ENCODE results near the gene CADPS. TPM values are rescaled to one million over a fixed set of nuclear protein-coding genes. Genes with fewer than 3 reads are reported as not detected.

CADPS gene
- total and polyA plus RNA-seq, 2 of the 4 experiments (the other 2 are of a cell fraction): not detected

DNA sequence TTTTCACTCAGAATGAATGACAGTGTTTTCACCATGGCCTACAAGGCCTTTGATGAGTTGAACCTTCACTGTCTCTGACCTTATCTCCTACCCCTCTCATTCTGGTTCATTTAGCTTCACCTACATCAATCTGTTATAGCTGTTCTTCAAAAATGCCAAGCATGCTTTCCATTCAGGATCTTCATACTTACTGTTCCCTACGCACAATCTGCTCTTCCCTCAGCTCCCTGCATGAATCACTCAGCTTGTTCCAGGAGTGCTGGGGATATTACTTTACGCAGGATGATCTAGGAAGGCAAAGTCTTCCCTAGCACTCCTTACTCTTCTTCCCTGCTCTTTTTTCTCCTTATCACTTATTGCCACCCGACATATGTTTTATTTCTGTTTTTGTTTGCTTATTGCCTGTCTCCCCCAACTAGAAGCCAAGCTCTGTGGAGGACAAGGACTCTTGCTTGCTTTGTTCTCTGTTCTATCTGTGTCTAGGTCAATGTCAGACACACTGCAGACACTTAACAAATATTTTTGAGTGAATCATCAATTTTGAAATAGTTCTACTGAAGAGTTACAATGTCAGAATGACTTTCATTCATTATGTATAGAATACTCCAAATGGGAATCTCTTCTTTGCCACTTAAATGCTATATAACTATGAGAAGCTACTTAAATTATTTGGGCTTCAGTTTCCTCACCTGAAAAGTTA, 263.5 kb downstream of the CADPS start:
- H3K4me1 ChIP-seq (ENCODE audit: control insufficient read depth, insufficient read depth, low read length): peaks cover 3% of the 10 kb centered on the region; the same call in 1 of the 2 replicates
- H3K14ac ChIP-seq (replicated peaks; ENCODE audit: low read depth, low read length): no peak overlapping the region
- H2BK120ac ChIP-seq (ENCODE audit: low read depth, low read length): no peak overlapping the region
- H3K9me1 ChIP-seq (ENCODE audit: insufficient read depth, low read length): peaks cover 4% of the 10 kb centered on the region; the same call in 1 of the 2 replicates
- WGBS, 2 experiments (ENCODE audit: extremely low coverage in 2 of 2, insufficient read length in 1 of 2): no CpG with 5 or more reads among the region's 3 CpGs
- H3K9me3 ChIP-seq (ENCODE audit: control insufficient read depth, insufficient read depth, low read length): no peaks in the 10 kb centered on the region
- no peaks in the 10 kb centered on the region for H3K36me3 ChIP-seq (ENCODE audit: control insufficient read depth, insufficient read depth, low read length)
- no peak overlapping the region for H3K4me3 ChIP-seq (ENCODE audit: insufficient read depth, low read depth, low read length)
- no peak overlapping the region for H4K8ac ChIP-seq (ENCODE audit: low read depth in 2 of 2, low read length in 2 of 2)
- BruUV-seq (replicated peaks): no TSS peak
- intact Hi-C loops (cut with micrococcal nuclease) (no loop called here), dilution Hi-C loops (cut with HindIII; ENCODE audit: low sequenced_read_pairs, unreplicated experiment) (no loop called here), in situ Hi-C loops (cut with MboI; ENCODE audit: low sequenced_read_pairs) (loop anchor here (25.0 kb wide), 3 partner anchors 726 to 1376 kb away; partner anchors contain the start of gene C3orf49)
- no peak overlapping the region for H3K56ac ChIP-seq (ENCODE audit: extremely low read depth, insufficient read depth, low read length)
- H2BK5ac ChIP-seq (ENCODE audit: low read depth, low read length, poor library complexity, severe bottlenecking): no peak overlapping the region
- H2AK9ac ChIP-seq (replicated peaks; ENCODE audit: low read depth, low read length, poor library complexity): no peak overlapping the region
- no peak overlapping the region for H4K5ac ChIP-seq (ENCODE audit: low read depth, low read length)
- H3K9ac ChIP-seq (ENCODE audit: low read depth, low read length): no peak overlapping the region
- no peak overlapping the region for H2BK20ac ChIP-seq (ENCODE audit: low read depth, low read length)
- H2AFZ ChIP-seq (replicated peaks; ENCODE audit: low read length, poor library complexity): no peak overlapping the region
- no peak overlapping the region for H3K18ac ChIP-seq (ENCODE audit: low read depth, low read length)
- TF ChIP-seq CEBPB (IDR thresholded peaks at IDR 0.05; ENCODE audit: low read depth, low read length) (no peak), CHD1 (IDR thresholded peaks at IDR 0.05; ENCODE audit: low read depth, low read length) (no peak), FOS (IDR thresholded peaks at IDR 0.05; ENCODE audit: low read depth, low read length) (no peak), BHLHE40 (IDR thresholded peaks at IDR 0.05; ENCODE audit: low read depth, low read length) (no peak)
- TF ChIP-seq, protein P1, sequence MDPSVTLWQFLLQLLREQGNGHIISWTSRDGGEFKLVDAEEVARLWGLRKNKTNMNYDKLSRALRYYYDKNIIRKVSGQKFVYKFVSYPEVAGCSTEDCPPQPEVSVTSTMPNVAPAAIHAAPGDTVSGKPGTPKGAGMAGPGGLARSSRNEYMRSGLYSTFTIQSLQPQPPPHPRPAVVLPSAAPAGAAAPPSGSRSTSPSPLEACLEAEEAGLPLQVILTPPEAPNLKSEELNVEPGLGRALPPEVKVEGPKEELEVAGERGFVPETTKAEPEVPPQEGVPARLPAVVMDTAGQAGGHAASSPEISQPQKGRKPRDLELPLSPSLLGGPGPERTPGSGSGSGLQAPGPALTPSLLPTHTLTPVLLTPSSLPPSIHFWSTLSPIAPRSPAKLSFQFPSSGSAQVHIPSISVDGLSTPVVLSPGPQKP (IDR thresholded peaks at IDR 0.05; ENCODE audit: borderline replicate concordance, low read depth, low read length): no peak
- TF ChIP-seq, protein P2, sequence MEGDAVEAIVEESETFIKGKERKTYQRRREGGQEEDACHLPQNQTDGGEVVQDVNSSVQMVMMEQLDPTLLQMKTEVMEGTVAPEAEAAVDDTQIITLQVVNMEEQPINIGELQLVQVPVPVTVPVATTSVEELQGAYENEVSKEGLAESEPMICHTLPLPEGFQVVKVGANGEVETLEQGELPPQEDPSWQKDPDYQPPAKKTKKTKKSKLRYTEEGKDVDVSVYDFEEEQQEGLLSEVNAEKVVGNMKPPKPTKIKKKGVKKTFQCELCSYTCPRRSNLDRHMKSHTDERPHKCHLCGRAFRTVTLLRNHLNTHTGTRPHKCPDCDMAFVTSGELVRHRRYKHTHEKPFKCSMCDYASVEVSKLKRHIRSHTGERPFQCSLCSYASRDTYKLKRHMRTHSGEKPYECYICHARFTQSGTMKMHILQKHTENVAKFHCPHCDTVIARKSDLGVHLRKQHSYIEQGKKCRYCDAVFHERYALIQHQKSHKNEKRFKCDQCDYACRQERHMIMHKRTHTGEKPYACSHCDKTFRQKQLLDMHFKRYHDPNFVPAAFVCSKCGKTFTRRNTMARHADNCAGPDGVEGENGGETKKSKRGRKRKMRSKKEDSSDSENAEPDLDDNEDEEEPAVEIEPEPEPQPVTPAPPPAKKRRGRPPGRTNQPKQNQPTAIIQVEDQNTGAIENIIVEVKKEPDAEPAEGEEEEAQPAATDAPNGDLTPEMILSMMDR (conservative IDR thresholded peaks at IDR 0.05; ENCODE audit: low read depth, low read length): no peak
- no peak overlapping the region for H3K23ac ChIP-seq (ENCODE audit: low read depth, low read length)
- no peak overlapping the region for H3K27ac ChIP-seq (ENCODE audit: insufficient read depth, low read length)
- POLR2A ChIA-PET (ENCODE audit: unreplicated experiment): no interaction called here
- peak; percentile 26 for DNase-seq
- H4K20me1 ChIP-seq (ENCODE audit: insufficient read depth, low read length): no peaks in the 10 kb centered on the region
- H3K4ac ChIP-seq (ENCODE audit: low read depth, low read length): no peak overlapping the region
- CTCF ChIA-PET: no interaction called here
- H2BK15ac ChIP-seq (ENCODE audit: low read depth, low read length): no peak overlapping the region
- 0 out of 2 replicates have a peak, but pooled peaks have one; percentile 35 for ATAC-seq (ENCODE audit: low read depth)
- no peaks in the 10 kb centered on the region; the same call in 1 of the 2 replicates for H3K27me3 ChIP-seq (ENCODE audit: control insufficient read depth, insufficient read depth, low read length)
- no peak overlapping the region for H3K4me2 ChIP-seq (ENCODE audit: low read depth, low read length)
- no peaks in the 10 kb centered on the region for H3K79me1 ChIP-seq (ENCODE audit: low read depth in 1 of 2, low read length in 2 of 2)
- no peak overlapping the region for H4K91ac ChIP-seq (ENCODE audit: insufficient read depth, low read depth, low read length)
- H2AK5ac ChIP-seq (ENCODE audit: low read depth, low read length): no peak overlapping the region
